ENCODE measurements around the gene ADGRL3.
"Not testable (repeated sequence)": the region's sequence is repeated elsewhere in the genome, so short reads cannot be mapped to it uniquely, and the experiment has no call there.

Gene ADGRL3

DNA sequence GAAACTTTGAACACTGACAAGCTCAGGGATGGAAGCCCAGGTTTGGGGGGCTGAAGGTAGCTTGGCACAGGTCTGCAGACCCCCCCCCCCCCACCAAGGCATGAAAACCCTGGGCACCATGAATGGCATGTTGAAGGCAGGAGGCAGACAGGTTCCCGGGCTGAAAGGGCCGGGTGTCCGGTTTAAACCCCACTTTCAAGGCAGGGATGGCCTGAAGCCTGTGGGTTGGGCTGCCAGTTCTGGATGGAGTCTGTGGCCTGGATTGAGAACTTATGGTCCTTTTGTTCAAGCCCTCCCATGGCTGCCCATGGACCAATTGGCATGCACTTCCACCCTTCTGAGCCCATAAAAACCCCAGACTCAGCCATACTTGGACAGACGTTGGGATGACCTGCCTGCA, 616.9 kb downstream of the ADGRL3 start:
- no peak for DNase-seq (ENCODE audit: low read depth)

DNA sequence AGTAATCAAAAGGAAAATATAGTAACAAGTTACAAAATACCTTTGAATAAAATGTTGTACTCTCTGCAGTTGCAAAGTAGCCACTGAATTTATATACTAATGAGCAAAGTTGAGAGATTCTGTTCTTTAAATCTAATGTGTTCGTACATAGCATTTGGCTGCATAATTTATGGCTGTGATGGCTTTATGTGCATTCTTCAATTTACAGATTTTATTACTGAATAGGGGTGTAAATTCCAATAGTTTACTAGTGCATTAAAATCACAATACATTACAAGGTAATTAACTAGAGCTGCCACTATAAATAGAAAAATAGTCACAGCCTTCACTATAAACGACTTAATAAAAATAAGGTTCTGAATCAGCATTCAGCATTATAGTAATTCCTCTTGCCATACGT, 620.0 kb downstream of the ADGRL3 start:
- DNase-seq (ENCODE audit: low read depth), result no peak

DNA sequence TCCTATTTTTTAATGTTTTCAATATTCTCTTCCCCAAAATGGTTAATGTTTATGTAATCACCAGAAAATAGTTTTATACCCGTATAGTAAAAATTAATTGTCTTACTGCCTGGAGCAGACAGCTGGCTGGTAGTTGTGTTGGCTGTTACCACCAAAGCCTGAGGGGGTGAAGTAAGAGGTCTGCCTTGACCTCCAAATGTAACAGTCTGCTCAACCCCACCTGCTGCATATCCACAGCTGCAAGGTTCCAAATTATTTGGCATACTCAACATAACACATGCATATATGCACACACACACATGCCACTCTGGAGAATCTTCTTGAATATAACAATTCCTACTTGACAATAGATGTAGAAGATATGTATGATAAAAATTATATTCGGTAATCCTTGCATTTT, 624.3 kb downstream of the ADGRL3 start:
- DNase-seq (ENCODE audit: low read depth), result no peak

DNA sequence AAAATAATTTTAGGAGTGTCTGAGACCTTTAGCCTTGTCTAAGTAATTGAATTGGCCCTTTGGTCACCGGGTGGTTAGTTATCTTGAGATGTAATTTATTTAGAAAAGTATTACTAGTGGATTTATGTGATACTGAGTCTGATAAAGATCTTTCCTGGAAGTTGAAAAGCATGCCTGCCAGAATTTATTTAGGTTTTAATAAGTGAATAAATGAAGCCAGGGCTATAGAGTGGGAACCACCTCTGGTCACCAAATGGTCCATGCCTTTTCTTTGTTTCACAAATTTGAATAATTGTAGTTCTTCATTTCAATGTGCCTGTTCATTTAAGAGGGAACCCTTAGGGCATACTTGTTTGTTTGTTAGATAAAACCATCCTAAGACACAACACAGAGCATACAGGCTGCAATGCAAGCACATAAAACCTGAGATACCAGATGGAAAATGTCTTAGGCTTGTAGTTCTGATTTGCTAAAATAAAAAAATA, 627.8 kb downstream of the ADGRL3 start:
- no peak for DNase-seq (ENCODE audit: low read depth)

DNA sequence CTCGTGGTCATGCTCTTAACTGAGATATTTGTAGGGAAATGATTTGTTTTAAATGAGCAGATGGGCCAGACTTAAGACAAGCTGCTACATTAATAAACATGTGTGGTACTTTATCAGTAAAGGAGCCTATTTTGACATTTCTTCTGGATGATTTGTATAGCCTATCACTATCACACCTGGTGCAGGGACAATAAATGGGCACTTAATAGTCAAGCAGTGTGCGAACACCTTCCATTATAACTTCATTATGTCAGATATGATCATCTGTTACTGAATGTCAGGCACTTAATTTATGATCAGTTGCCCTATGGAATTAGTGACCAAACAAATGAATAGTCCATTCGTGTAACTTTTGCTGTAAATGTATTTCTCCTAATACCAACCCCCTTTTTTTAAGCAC, 628.8 kb downstream of the ADGRL3 start:
- DNase-seq (ENCODE audit: low read depth), result no peak

DNA sequence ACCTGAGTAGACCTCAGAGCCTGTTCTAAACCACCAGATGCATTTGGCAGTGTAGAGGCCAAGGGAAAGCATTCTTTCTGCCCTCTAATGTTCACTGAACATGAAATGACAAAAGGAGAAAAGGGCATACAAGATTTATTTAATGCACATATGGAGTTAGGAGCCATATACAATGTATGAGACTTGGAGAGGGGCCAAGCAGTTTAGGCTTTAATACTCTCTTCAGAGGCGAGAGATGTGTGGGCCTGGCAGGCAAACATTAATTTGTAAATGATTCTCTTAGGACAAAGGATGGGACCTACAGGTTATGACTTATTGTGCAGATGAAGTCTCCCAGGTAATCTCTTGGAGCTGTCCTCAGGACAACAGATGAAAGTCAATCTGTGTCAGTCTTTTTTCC, 631.9 kb downstream of the ADGRL3 start:
- DNase-seq (ENCODE audit: low read depth), result no peak

DNA sequence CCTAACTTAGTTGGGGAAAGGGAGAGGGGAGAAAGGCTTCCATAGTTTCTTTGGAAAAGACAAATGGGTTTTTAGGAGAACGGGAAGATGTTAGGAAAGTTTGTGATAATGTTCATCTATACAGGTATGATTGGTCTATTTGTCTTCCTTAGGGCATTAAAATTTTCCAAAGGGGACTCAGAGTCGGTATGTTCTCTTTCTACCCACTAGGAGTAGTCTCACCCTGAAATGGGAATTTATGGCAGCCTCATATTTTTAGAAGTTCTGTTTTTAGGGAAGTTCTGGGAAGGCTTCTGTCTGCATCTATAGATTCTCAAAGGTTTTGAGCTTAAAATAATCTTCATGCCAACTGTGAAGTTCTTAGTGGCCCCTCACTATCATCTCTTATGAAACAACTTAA, 637.3 kb downstream of the ADGRL3 start:
- DNase-seq (ENCODE audit: low read depth), result no peak

DNA sequence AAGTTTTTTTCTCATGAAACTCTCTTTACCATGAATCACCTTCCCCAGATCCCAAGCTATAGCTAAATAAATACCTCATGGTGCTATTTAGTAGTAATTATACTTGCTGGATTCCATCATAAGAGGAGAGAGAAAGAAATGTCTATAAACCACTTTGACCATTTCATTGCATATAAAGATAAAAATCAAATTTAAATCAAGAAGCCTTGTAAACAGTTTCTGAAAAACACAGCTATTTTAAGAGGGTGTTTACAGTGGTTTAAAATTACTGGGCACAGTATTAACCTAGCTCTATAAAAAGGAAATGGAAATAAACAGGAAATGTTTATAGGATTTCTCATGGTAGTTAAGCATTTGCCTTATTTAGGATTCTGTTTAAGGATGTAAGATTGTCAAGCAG, 637.9 kb downstream of the ADGRL3 start:
- no peak for DNase-seq (ENCODE audit: low read depth)

DNA sequence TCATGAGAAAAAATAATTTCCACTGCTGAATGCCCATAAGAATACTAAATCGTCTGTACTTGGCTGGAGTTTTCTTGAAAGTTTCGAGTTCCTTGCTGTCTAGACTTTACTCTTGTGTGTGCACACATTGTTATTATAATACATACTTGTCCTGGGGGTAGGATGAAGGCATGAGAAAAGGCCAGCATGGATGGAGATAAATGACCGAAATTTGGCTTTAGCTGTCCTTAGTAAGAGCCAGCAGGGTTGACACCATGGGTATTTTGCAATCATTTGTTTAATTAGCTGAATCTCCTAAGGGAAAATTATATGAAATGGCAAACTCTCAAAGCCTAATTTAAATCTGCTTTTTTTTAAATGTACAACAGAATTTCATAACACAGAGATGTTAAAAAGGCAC, 641.6 kb downstream of the ADGRL3 start:
- no peak for DNase-seq (ENCODE audit: low read depth)

DNA sequence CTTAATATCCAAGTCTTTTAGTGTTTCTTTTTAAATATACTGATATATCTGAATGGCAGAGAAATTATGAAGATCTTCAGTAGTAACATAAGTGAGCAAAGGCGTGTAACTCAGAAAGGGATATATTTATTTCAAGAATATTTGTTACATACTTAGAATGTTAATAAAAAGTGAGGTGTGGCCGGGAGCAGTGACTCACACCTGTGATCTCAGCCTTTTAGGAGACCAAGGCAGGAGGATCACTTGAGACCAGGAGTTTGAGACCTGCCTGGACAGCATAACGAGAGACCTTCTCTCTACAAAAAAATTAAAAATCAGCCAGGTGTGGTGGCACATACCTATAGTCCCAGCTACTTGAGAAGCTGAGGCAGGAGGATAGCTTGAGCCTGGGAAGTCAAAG, 651.0 kb downstream of the ADGRL3 start:
- no peak for DNase-seq (ENCODE audit: low read depth)

DNA sequence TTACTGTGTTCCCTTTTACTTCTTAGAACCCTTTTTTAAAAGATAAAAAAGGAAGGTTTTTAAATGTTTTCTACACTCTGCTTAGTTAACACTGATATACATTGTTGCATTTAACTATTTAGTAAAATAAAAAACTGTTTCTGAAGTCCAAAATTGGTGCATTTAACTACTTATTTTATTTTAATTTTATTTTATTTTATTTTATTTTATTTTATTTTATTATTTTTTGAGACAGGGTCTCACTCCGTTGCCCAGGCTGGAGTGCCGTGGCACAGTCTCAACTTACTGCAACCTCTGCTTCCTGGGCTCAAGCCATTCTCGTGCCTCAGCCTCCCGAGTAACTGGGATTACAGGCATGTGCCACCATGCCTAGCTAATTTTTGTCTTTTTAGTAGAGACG, 652.0 kb downstream of the ADGRL3 start:
- not testable (repeated sequence) for DNase-seq (ENCODE audit: low read depth)

DNA sequence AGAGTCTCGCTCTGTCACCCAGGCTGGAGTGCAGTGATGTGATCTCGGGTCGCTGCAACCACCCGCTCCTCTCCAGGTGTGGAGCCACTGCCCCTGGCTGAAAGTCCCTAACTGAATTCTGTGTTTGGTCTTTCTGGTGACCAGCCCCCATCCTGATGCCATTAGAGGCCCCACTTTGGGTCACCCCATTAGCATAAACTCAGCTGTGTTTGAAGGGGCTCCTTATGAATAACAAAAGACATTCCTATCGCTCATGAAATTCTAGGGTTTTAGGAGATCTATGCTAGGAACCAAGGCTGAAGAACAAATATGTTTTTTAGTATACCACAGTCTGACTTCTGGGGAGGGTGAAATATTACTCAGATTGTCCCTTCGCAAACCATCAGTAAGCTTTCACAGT, 652.9 kb downstream of the ADGRL3 start:
- DNase-seq (ENCODE audit: low read depth), result no peak

DNA sequence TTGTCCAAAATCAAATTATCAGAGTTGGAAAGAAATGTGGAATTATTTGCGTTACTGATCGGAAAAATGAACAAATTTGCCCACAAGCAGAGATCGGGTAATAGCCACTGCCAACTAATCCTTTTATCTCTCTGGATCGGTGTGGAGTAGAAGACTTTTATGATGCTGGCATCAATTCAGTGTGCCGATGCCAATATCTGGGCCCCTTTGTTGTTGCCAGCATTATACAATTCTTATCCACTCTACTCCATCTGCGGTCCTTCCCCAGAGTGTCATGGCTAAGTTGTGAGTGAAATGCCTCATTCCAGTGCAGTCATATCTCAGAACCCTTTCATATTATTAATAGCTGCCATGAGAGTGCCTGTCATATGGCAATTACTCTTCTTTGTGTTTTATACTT, 660.2 kb downstream of the ADGRL3 start:
- no peak for DNase-seq (ENCODE audit: low read depth)

DNA sequence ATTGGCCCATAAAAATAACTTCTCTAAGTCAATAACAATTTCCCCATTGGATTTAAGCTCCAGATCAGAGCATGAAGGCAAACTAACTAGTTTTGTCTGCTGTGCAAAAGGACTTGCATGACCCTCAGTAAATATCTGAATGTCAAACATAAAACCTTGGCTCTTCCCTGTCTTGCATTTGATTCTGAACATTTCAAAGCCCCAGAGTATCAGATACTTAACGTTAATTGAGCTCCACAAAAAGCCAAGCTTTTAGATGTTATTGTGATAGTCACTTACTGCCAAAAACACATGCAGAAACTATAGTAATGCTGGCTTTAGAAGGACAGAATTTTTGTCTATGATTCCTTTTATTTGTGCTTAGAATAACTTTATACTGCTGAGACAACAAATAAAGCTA, 664.2 kb downstream of the ADGRL3 start:
- DNase-seq (ENCODE audit: low read depth), result no peak

DNA sequence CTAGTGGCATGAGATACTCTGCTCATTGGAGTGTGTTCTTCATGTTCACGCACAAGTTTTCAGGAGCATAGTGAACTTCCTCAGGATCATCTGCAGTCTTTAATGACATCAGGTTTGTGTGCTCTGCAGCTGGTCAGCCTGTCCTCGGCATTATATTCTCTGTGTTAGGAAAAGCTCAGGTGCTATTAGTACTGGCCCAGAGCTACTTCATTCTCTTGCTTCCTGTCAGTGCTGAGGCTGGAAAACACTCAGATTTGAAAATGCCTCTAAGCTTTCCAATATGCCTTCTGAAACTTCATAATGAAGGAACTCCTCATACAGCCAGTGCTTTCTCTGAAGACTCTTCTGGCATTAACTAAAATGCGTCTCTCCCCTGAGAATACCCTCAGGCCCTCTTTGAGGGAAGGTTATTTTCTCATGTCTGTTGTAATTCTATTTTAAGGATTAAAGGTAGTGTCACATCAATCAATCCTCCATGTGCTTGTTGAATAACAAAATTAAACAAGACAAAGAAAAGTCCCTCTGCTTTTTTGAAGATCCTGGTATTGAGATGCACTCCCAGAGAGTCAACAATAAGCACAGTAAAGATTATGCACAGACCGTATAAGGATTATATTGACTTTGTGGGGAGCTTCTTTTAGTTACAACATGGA, 666.4 kb downstream of the ADGRL3 start:
- DNase-seq (ENCODE audit: low read depth), result no peak

DNA sequence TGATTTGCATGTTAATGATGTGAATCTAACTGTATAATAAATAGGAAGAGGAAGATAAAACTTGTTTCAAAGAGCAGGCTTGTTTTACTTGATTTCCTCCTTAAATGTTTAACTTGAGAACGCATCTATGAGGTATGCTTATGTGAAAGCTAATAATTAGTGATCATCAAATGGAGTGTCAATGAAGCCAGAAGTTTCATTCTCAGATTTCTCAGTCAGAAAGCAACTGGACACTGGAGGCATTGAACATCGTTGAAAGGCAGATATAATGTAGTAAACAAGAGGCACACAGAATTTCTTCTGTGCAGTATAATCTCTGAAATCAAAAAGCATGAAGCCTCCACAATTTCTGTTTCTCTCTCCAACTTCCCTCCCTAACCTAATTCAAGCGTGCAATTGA, 672.9 kb downstream of the ADGRL3 start:
- DNase-seq (ENCODE audit: low read depth), result no peak

DNA sequence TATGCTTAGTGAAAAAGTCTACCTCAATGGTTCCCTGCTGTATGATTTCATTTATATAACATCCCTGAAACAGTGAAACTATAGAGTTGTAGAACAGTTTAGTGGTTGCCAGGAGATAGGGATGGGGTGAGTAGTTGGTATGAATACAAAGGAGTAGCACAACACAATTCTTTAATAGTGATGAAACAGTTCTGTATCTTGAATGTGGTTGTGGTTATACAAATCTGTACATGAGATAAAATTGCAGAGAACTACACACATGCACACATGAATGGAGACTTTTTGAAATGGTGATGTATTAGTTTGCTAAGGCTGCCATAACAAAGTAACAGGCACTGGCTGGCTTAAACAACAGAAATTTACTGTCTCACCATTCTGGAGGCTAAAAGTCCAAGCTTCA, 677.1 kb downstream of the ADGRL3 start:
- no peak for DNase-seq (ENCODE audit: low read depth)

DNA sequence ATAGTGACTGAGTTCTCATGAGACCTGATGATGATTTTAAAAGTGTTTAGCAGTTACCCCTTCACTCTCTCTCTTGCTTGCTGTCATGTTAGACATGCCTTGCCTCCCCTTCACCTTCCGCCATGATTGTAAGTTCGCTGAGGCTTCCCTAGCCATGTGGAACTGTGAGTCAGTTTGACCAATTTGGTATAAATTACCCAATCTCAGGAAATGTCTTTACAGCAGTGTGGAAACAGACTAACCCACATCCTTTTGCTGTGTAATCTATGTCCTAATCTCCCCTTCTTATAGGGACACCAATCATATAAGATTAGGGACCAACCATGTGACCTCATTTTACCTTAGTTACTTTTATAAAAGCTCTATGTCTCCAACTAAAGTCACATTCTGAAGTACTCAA, 677.8 kb downstream of the ADGRL3 start:
- DNase-seq (ENCODE audit: low read depth), result no peak

DNA sequence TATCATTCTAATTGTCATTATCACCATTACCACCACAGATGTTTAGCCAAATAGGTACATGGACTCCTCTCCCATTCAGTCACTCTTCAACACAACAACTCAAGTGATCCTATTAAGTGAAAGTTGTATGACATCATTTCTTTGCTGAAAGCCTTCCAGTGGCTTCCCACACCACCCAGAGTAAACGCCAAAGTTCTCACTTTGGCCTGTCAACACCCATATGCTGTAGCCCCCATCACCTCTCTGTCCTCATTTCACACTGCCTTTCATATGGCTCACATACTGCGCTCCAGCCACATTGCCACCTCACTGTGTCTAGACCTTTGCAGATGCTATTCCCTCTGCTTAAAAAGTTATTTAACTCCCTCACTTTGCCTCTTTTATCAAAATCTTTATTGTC, 682.3 kb downstream of the ADGRL3 start:
- DNase-seq (ENCODE audit: low read depth), result no peak

DNA sequence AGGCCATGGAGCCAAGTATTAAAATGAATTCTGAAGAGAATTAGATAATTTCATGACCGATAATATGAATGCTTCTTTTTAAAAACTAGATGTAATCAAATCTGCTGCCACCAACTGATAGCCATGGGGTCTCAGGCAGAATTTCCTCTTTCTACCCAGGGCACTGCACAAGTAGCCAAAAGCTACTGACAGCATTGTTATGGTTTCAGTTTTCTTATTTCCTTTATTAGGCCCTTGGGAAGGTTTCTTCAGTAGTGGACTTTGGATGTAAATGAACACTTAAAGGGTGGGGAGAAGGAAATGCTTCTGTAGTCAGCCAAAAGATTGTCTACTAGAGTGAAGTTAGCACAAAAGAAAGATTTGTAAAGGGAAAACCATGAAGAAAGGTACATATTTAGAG, 686.0 kb downstream of the ADGRL3 start:
- no peak for DNase-seq (ENCODE audit: low read depth)

DNA sequence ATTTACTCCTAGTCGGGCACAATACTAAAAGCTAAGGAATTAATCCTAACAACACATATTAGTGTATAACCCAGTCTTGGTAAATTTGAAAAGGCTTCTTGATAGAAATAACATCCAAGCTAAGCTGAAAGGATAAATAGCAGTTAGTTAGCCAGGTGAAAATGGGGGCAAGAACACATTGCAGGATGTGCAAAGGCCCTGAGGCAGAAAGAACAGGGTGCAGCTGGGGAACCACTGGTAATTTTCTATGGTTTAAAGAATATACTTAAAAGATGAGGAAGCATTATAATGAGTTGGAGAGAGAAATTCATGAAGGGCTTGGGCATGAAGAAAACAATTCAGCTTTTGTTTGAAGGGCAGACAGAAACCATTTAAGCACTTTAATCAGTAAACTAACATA, 689.0 kb downstream of the ADGRL3 start:
- DNase-seq (ENCODE audit: low read depth), result no peak

DNA sequence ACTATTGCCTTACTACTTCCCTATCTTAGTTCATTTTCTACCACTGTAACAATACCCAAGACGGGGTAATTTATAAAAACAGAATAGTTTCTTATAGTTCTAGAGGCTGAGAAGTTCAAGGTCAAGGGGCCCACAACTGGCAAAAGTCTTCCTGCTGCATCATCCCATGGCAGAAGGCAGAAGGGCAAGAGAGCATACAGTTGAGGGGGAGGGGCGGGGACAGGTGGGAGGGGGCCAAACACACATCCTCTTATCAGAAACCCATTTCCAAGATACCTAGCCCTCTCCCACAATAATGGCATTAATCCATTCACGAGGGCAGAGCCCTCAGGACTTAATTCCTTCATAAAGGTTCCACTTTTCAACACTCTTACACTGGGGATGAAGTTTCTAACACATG, 690.2 kb downstream of the ADGRL3 start:
- no peak for DNase-seq (ENCODE audit: low read depth)

DNA sequence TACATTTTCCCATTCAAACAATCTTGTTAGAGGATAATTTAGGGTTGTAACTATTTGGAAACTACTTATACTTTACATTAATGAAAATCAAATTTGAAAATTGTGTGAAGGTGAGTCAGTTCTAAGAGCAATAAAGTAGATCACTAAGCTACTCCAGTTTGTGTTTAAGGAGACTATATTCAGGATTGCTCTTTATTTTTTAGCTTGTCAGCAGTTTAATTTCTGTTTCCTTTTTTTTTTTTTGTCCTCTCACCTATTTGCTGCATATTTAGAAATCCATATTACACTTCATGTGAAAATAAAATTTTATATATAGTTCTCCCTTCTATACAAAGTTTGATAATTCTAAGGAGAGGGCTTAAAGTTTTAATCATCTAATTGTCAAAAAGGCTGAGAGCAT, 691.8 kb downstream of the ADGRL3 start:
- no peak for DNase-seq (ENCODE audit: low read depth)

DNA sequence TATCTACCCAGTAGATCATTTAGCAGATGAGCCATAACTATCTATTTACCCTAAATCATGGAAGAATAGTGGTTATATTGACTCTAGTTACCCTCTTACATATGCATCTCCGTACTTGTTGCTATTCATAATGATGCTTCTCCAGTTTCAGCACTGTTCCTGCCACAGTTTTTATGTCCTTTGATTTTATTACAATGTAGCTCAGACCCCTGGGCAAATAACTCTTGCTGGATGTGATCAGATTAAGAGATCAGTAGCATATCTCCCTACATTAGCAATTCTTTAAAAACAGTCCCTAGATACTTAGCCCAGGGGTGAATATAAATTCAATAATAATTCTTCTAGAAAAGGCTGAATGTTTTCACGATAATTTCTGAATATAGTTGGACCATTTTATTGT, 696.5 kb downstream of the ADGRL3 start:
- no peak for DNase-seq (ENCODE audit: low read depth)

DNA sequence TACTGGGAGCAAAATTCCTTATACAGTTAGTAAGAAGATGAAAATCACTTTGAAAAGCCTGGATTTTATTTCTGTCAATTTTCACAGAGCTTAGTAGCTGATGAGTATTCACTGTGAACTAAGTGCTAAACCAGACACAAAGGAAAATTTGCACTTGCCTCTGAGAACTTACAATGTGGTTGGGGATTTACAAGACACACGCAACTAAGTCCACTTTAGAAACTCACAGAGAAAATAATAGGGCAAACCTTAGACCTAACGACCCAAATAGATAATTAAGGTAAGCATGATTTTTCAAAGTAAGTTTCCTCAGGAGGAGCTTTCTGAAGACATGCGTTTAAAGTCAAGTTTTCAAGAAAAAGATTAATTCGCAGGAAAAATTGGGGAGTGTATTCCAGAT, 708.9 kb downstream of the ADGRL3 start:
- DNase-seq (ENCODE audit: low read depth), result no peak
